Astrocyte (in vitro differentiated cells and primary cell): ENCODE measurements around the gene ANKH. TPM values are rescaled to one million over a fixed set of nuclear protein-coding genes. Genes with fewer than 3 reads are reported as not detected.

Source experiments
- DNase-seq: peaks from one replicate; pipeline ENCODE4 v3.0.0-alpha.2; 2010; ENCODE audit warnings: low read depth
- FAIRE-seq: peaks from 2 replicates; lab custom pipeline; 2011; peaks lifted over from hg19 to GRCh38; lab: Jason Lieb, UNC
- H2AFZ ChIP-seq: 2 replicates; pipeline ENCODE4 v1.6.0; 2012; ENCODE audit warnings: low read depth, low read length, inconsistent platforms
- H3K27ac ChIP-seq: 2 replicates; pipeline ENCODE4 v1.5.1; 2011; ENCODE audit warnings: low read depth, low read length, inconsistent platforms
- H3K27me3 ChIP-seq: 2 replicates; pipeline ENCODE4 v1.6.0; 2011; ENCODE audit warnings: low read length, inconsistent platforms; ENCODE audit not compliant: insufficient read depth
- H3K36me3 ChIP-seq: 2 replicates; pipeline ENCODE4 v1.5.1; 2011; ENCODE audit warnings: low read length, inconsistent platforms; ENCODE audit not compliant: insufficient read depth
- H3K4me1 ChIP-seq: 2 replicates; pipeline ENCODE4 v1.5.1; 2011; ENCODE audit warnings: low read length, inconsistent platforms; ENCODE audit not compliant: insufficient read depth
- H3K4me2 ChIP-seq: 2 replicates; pipeline ENCODE4 v1.6.0; 2012; ENCODE audit warnings: low read length, inconsistent platforms
- H3K4me3 ChIP-seq: 2 replicates; pipeline ENCODE4 v1.5.1; 2011; ENCODE audit warnings: low read depth, mild to moderate bottlenecking, low read length, inconsistent platforms; ENCODE audit not compliant: insufficient read depth
- H3K79me2 ChIP-seq: 2 replicates; pipeline ENCODE4 v1.6.0; 2012; ENCODE audit warnings: mild to moderate bottlenecking, low read length, inconsistent platforms; ENCODE audit not compliant: insufficient read depth
- H3K9ac ChIP-seq: 2 replicates; pipeline ENCODE4 v1.6.0; 2012; ENCODE audit warnings: mild to moderate bottlenecking, low read length, inconsistent platforms
- H3K9me3 ChIP-seq: 2 replicates; pipeline ENCODE4 v1.5.1; 2012; ENCODE audit warnings: low read depth, mild to moderate bottlenecking, low read length, inconsistent platforms; ENCODE audit not compliant: insufficient read depth
- H4K20me1 ChIP-seq: 2 replicates; pipeline ENCODE4 v1.6.0; 2012; ENCODE audit warnings: low read length, inconsistent platforms; ENCODE audit not compliant: insufficient read depth
- H3K27ac Mint-ChIP-seq: one replicate; pipeline ENCODE4 v1.8.0; 2021; ENCODE audit warnings: mild to moderate bottlenecking, mixed read lengths; ENCODE audit not compliant: unreplicated experiment
- H3K27me3 Mint-ChIP-seq: one replicate; pipeline ENCODE4 v1.8.0; 2021; ENCODE audit warnings: low read depth, mixed read lengths; ENCODE audit not compliant: unreplicated experiment
- H3K36me3 Mint-ChIP-seq: one replicate; pipeline ENCODE4 v1.8.0; 2021; ENCODE audit warnings: low read depth, mixed read lengths; ENCODE audit not compliant: unreplicated experiment
- H3K4me1 Mint-ChIP-seq: one replicate; pipeline ENCODE4 v1.8.0; 2021; ENCODE audit warnings: low read depth, mixed read lengths; ENCODE audit not compliant: unreplicated experiment
- H3K4me3 Mint-ChIP-seq: one replicate; pipeline ENCODE4 v1.8.0; 2021; ENCODE audit warnings: mild to moderate bottlenecking, moderate library complexity, mixed read lengths; ENCODE audit not compliant: unreplicated experiment
- H3K9me3 Mint-ChIP-seq: one replicate; pipeline ENCODE4 v1.8.0; 2021; ENCODE audit warnings: mild to moderate bottlenecking, mixed read lengths; ENCODE audit not compliant: unreplicated experiment
- CTCF ChIP-seq: IDR thresholded peaks from 2 replicates; pipeline ENCODE4 v1.5.1; 2011; ENCODE audit warnings: low read depth, mild to moderate bottlenecking, inconsistent platforms, low read length, moderate library complexity; ENCODE audit not compliant: insufficient read depth
- EZH2 ChIP-seq: IDR thresholded peaks from 2 replicates; pipeline ENCODE4 v1.6.1; 2012; ENCODE audit warnings: mild to moderate bottlenecking, low read length, inconsistent platforms; ENCODE audit not compliant: insufficient read depth
- total RNA-seq: library from RNA; stranded (reverse); gene quantifications from 2 replicates; pipeline ENCODE4 v1.2.1, GENCODE V29; 2021

ANKH gene
- total RNA-seq, 1 donor from 2014 or later: 15.8 TPM

- TF ChIP-seq CTCF (no peak), EZH2 (no peak)
- peaks cover 5% of the 10 kb centered on the region for H3K36me3 Mint-ChIP-seq
- H3K4me1 Mint-ChIP-seq: peaks cover 34% of the 10 kb centered on the region
- no peak overlapping the region for H3K27ac Mint-ChIP-seq
- H3K4me2 ChIP-seq: no peak overlapping the region
- no peak for DNase-seq
- H4K20me1 ChIP-seq: no peaks in the 10 kb centered on the region
- no peak overlapping the region for H3K4me3 ChIP-seq
- no peaks in the 10 kb centered on the region for H3K9me3 Mint-ChIP-seq
- no peaks in the 10 kb centered on the region for H3K27me3 Mint-ChIP-seq
- H3K4me1 ChIP-seq: peaks cover 18% of the 10 kb centered on the region
- no peaks in the 10 kb centered on the region for H3K79me2 ChIP-seq
- H3K4me3 Mint-ChIP-seq: no peak overlapping the region
- H3K36me3 ChIP-seq: no peaks in the 10 kb centered on the region
- no peaks in the 10 kb centered on the region for H3K27me3 ChIP-seq
- H3K27ac ChIP-seq: no peak overlapping the region
- H3K9me3 ChIP-seq: no peaks in the 10 kb centered on the region
- H2AFZ ChIP-seq: no peak overlapping the region
- no peak for FAIRE-seq
- no peak overlapping the region for H3K9ac ChIP-seq
Measured at GRCh38 chr5:14722923-14723322, 148.7 kb downstream of the ANKH start.

- H3K4me3 Mint-ChIP-seq: no peak overlapping the region
- DNase-seq: peak; percentile 8
- FAIRE-seq: no peak
- H4K20me1 ChIP-seq: no peaks in the 10 kb centered on the region
- H3K9me3 ChIP-seq: no peaks in the 10 kb centered on the region
- no peak overlapping the region for H3K4me3 ChIP-seq
- H3K36me3 Mint-ChIP-seq: peaks cover 5% of the 10 kb centered on the region
- TF ChIP-seq CTCF (no peak), EZH2 (no peak)
- H3K27ac ChIP-seq: no peak overlapping the region
- H3K36me3 ChIP-seq: no peaks in the 10 kb centered on the region
- H3K4me1 ChIP-seq: peaks cover 18% of the 10 kb centered on the region
- no peaks in the 10 kb centered on the region for H3K27me3 Mint-ChIP-seq
- H3K4me2 ChIP-seq: no peak overlapping the region
- no peaks in the 10 kb centered on the region for H3K79me2 ChIP-seq
- H3K27me3 ChIP-seq: no peaks in the 10 kb centered on the region
- peaks cover 30% of the 10 kb centered on the region for H3K4me1 Mint-ChIP-seq
- no peak overlapping the region for H3K9ac ChIP-seq
- H3K27ac Mint-ChIP-seq: no peak overlapping the region
- H3K9me3 Mint-ChIP-seq: no peaks in the 10 kb centered on the region
- H2AFZ ChIP-seq: no peak overlapping the region
Measured at GRCh38 chr5:14721990-14722656, 149.5 kb downstream of the ANKH start.

GRCh38 chr5:14720236-14720923 lies 151.2 kb downstream of the ANKH start:
- H4K20me1 ChIP-seq: no peaks in the 10 kb centered on the region
- Mint-ChIP-seq H3K4me1 (peaks cover 20% of the 10 kb centered on the region), H3K9me3 (no peaks in the 10 kb centered on the region), H3K27me3 (no peaks in the 10 kb centered on the region), H3K4me3 (no peak overlapping the region), H3K36me3 (peaks cover 18% of the 10 kb centered on the region), H3K27ac (peak overlapping the region; percentile 7)
- peaks cover 9% of the 10 kb centered on the region for H3K4me1 ChIP-seq
- FAIRE-seq: no peak
- DNase-seq: peak; percentile 66
- H3K27ac ChIP-seq: peak overlapping the region; percentile 41
- TF ChIP-seq CTCF (no peak), EZH2 (no peak)
- H2AFZ ChIP-seq: no peak overlapping the region
- H3K9me3 ChIP-seq: no peaks in the 10 kb centered on the region
- H3K79me2 ChIP-seq: no peaks in the 10 kb centered on the region
- H3K4me2 ChIP-seq: peak overlapping the region; percentile 24
- H3K27me3 ChIP-seq: no peaks in the 10 kb centered on the region
- H3K4me3 ChIP-seq: no peak overlapping the region
- no peak overlapping the region for H3K9ac ChIP-seq
- peaks cover 4% of the 10 kb centered on the region for H3K36me3 ChIP-seq
